ENCODE measurements around the gene CPPED1.

DNA sequence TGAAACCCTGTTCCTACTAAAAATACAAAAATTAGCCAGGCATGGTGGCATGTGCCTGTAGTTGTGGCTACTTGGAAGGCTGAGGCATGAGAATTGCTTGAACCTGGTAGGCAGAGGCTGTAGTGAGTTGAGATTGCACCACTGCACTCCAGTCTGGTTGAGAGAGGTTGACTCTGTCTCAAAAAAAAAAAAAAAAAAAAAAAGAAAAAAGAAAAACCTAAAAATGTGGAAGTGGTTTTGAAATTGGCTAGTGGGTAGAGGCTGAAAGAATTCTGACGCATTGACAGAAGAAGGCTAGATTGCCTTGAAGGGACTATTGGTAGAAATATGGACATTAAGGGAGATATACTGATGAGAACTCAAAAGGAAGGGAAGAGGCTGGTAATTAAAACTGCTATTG lies 33.6 kb upstream of the CPPED1 start:
- TF ChIP-seq, protein P1, sequence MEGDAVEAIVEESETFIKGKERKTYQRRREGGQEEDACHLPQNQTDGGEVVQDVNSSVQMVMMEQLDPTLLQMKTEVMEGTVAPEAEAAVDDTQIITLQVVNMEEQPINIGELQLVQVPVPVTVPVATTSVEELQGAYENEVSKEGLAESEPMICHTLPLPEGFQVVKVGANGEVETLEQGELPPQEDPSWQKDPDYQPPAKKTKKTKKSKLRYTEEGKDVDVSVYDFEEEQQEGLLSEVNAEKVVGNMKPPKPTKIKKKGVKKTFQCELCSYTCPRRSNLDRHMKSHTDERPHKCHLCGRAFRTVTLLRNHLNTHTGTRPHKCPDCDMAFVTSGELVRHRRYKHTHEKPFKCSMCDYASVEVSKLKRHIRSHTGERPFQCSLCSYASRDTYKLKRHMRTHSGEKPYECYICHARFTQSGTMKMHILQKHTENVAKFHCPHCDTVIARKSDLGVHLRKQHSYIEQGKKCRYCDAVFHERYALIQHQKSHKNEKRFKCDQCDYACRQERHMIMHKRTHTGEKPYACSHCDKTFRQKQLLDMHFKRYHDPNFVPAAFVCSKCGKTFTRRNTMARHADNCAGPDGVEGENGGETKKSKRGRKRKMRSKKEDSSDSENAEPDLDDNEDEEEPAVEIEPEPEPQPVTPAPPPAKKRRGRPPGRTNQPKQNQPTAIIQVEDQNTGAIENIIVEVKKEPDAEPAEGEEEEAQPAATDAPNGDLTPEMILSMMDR (IDR thresholded peaks at IDR 0.05), result no peak
- TF ChIP-seq EP300 (IDR thresholded peaks at IDR 0.05; ENCODE audit: low read depth), result no peak
- no peak for TF ChIP-seq POLR2AphosphoS5 (IDR thresholded peaks at IDR 0.05)
- no peak for TF ChIP-seq POLR2A (IDR thresholded peaks at IDR 0.05)

All from transverse colon (tissue), 4 donors.